LNCAP (cell line): Measurements from ENCODE around the gene TMEM163.

Experiments
- CTCF ChIP-seq: fragments of 450-650 bp; IDR thresholded peaks from 2 replicates; pipeline ENCODE4 v1.5.1; 2017; ENCODE audit warnings: mild to moderate bottlenecking

Gene TMEM163

GRCh38 chr2:134408791-134409190 lies 310.0 kb downstream of the TMEM163 start:
- TF ChIP-seq CTCF, result no peak

- no peak for TF ChIP-seq CTCF
These were observed 310.4 kb downstream of the TMEM163 start for GRCh38 chr2:134408386-134408785.

- no peak for TF ChIP-seq CTCF
These were observed 311.5 kb downstream of the TMEM163 start for GRCh38 chr2:134407154-134407890.

GRCh38 chr2:134406736-134407135 lies 312.1 kb downstream of the TMEM163 start:
- no peak for TF ChIP-seq CTCF

- no peak for TF ChIP-seq CTCF
These were observed 312.5 kb downstream of the TMEM163 start for GRCh38 chr2:134406311-134406710.
